Eye (tissue), 1 donor: ENCODE data around the gene DDOST.
"Not testable (repeated sequence)": the region's sequence is repeated elsewhere in the genome, so short reads cannot be mapped to it uniquely, and the experiment has no call there.

Experiments
- DNase-seq: peaks from one replicate; pipeline ENCODE4 v3.0.0-alpha.2; 2015

DDOST gene

DNA sequence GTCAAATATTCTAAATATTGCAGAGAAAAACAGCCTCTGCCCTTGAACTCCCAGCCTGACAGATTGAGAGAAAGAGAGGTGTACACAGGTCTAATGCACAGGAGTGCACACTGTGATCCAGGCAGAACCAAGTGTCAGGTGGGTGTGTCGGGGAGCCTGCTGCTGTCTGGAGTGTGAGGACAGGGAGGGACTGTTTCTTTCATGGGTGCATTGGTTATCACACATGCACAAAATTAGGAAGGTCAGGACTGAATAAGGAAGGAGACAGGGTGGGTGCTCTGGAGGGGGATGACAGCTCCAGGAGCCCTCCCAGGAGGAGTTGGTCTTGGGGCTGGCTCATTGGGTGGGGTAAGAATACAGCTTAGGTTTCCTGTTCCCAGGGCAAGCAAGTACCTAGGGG is 41.2 kb downstream of the DDOST start:
- DNase-seq = no peak

- DNase-seq = no peak
Measured at GRCh38 chr1:20618550-20618949, 42.6 kb downstream of the DDOST start.

DNA sequence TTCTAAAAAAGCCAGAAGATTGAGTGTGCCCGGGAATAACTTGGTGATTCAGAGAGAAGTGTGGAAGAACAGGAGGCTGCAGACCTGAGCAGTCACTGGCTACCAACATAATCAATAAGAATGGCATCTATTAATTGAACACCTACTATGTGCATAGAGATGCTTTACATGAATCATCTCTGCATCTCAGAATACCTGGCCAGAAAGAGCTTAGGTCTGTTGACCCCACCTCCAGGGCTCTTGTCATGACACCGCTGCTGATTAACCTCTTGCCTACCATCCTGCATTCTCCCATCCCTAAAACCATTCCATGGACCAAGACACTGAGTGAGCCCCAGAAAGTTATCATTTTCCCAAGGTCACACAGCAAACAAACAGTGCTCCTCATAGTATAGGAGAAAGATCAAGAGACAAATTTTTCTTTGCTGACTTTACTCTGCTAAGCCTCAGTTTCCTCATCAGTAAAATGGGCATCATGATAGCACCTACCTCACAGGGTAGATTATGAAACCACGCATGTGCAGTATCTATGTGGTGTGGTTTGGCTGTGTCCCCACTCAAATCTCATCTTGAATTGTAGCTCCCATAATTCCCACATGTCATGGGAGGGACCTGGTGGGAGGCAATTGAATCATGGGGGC is 44.2 kb downstream of the DDOST start:
- DNase-seq = no peak

GRCh38 chr1:20615946-20616846 is 45.0 kb downstream of the DDOST start:
- no peak for DNase-seq

DNA sequence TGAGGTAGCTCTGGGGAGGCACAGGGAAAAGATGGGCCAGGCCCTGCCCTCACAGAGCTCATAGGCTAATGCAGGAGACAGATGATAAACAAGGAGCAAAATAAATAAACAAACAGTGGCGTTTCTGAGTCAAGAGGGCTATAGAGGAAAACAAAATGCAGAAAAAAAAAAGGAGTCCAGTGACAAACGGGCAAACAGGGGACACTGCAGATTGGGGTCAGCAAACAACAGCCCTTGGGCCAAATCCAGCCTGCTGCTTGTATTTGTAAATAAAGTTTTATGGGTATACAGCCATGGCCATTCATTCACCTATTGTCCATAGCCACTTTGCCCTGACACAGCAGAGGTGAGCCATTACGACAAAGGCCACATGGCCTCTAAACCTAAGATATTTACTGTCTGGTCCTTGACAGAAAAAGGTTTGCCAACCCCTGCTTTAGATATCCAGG is 47.0 kb downstream of the DDOST start:
- no peak for DNase-seq

DNA sequence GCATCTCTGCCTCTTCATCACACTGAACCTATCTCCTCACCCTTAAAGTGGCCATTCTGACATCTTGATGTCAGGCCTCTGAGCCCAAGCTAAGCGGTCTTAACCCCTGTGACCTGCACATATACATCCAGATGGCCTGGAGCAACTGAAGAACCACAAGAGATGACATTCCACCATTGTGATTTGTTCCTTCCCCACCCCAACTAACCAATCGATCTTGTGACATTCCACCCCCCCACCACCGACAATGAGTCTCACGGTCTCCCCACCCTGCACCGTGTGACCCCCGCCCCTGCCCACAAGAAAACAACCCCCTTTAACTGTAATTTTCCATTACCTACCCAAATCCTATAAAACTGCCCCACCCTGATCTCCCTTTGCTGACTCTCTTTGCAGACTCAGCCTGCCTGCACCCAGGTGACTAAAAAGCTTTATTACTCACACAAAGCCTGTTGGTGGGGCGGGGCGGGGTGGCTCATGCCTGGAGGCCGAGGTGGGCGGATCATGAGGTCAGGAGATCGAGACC is 48.9 kb downstream of the DDOST start:
- DNase-seq = no peak

DNA sequence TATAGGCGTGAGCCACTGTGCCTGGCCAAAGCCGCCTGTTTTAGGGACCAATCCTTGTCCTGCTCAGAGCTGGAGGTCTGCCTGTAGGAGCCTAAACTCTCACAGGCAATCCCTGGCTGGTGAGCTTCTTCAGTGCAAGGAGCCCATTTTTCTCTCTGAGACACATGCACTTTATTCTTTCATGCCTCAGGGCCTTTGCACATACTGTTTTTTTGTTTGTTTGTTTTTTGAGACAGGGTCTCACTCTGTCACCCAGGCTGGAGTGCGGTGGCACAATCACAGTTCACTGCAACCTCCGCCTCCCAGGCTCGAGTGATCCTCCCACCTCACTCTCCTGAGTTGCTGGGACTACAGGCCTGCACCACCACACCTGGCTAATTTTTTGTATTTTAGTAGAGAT is 49.5 kb downstream of the DDOST start:
- DNase-seq = no peak

- DNase-seq = no peak
Measured at GRCh38 chr1:20610970-20611369, 50.2 kb downstream of the DDOST start.

DNA sequence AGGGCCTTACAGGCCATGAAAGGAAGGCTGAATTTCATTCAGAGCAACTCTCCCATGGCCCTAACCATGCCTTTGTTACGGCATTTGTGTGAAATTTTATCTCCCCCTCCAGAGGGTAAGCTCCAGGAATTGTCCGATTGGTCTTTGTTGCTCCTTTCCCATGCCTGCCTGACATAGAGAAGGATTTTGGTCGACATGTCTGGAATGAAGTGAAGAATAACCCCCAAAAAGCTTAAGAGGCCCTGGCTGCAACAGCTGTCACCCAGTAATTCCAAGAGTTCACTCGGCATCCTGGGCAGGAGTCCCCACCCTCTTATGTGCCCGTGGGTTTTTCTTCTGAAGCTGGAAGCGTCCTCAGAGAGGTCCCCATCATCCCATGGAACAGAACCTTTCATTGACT is 51.6 kb downstream of the DDOST start:
- no peak for DNase-seq

DNA sequence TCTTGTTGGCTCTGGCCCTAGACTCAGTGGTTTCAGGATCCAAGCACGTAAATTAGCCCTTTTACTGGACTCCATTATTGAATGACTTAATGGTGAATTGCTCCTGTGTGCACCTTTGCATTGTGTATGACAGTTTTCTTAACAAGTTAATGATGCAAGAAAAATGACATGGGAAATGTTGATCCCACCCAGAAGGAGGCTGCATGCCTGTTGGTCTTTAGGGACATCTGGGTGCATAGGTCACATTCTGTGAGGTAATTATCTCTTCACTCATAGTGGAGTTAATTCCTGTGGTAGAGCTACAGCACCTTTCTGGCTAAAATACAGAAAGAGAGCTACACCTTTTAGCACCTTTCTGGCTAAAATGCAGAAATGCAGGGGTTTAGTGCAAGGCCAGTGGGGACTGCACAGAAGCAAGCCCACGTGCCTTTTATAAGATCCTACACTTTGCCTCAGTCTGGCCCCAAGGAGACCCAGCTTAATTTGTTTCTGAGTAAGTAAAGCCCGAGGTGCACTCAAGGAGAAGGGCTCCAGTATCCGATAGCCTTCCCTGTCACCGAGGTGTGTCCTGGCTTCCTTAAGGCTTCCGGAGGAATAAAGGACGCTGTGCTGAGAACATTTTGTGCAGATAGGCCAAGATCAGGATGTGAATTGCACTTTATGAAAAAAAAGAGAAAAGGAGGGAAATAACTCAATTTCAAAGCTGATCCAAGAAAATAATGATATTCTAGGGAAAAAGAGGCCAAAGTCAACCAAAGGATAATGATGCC is 54.2 kb downstream of the DDOST start:
- DNase-seq = not testable (repeated sequence)

DNA sequence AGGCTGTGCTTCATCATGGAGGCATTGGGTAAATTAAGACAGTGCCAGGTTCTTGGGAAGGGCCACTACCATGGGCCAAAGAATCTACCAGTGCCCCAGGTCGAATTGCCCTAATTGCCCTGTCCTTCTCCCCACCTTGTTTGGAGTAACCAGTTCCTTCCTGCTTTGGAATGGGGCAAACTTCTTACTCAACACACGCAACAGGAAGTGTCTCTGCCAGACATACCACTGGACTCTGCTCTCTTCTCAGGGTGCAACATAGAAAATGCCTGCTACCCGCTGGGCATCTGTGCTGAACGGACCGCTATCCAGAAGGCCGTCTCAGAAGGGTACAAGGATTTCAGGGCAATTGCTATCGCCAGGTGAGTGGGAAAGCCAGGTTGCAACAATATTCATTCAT is 56.5 kb downstream of the DDOST start:
- no peak for DNase-seq

GRCh38 chr1:20603504-20604464 is 57.4 kb downstream of the DDOST start:
- no peak for DNase-seq

GRCh38 chr1:20602851-20603450 is 58.2 kb downstream of the DDOST start:
- no peak for DNase-seq
